Measurements from ENCODE around the gene KHK.
"Not testable (repeated sequence)": the region's sequence is repeated elsewhere in the genome, so short reads cannot be mapped to it uniquely, and the experiment has no call there.

The KHK gene

GRCh38 chr2:27072920-27073319 is 13.7 kb upstream of the KHK start:
- Histone ChIP-seq H3K27me3 (replicated peaks; ENCODE audit: control insufficient read depth, insufficient read depth, low read length, poor library complexity, severe bottlenecking) (no peaks in the 10 kb centered on the region), H3K4me3 (ENCODE audit: insufficient read depth, low read depth, low read length, poor library complexity, severe bottlenecking) (no peak overlapping the region), H3K27ac (ENCODE audit: insufficient read depth, low read length, poor library complexity, severe bottlenecking) (no peak overlapping the region), H3K4me1 (ENCODE audit: control insufficient read depth, insufficient read depth, low read length, poor library complexity, severe bottlenecking) (peaks cover 31% of the 10 kb centered on the region), H3K36me3 (ENCODE audit: control insufficient read depth, insufficient read depth, low read length) (peaks cover 10% of the 10 kb centered on the region), H3K9me3 (ENCODE audit: control insufficient read depth, low read length) (no peaks in the 10 kb centered on the region)
- DNase-seq = no peak

GRCh38 chr2:27073782-27074181 is 12.8 kb upstream of the KHK start:
- no peak overlapping the region for H3K27ac ChIP-seq (ENCODE audit: insufficient read depth, low read length, poor library complexity, severe bottlenecking)
- H3K27me3 ChIP-seq (replicated peaks; ENCODE audit: control insufficient read depth, insufficient read depth, low read length, poor library complexity, severe bottlenecking) = no peaks in the 10 kb centered on the region
- no peak overlapping the region for H3K4me3 ChIP-seq (ENCODE audit: insufficient read depth, low read depth, low read length, poor library complexity, severe bottlenecking)
- peaks cover 8% of the 10 kb centered on the region for H3K36me3 ChIP-seq (ENCODE audit: control insufficient read depth, insufficient read depth, low read length)
- no peaks in the 10 kb centered on the region for H3K9me3 ChIP-seq (ENCODE audit: control insufficient read depth, low read length)
- H3K4me1 ChIP-seq (ENCODE audit: control insufficient read depth, insufficient read depth, low read length, poor library complexity, severe bottlenecking) = peaks cover 31% of the 10 kb centered on the region
- DNase-seq = no peak

- no peaks in the 10 kb centered on the region for H3K27me3 ChIP-seq (replicated peaks; ENCODE audit: control insufficient read depth, insufficient read depth, low read length, poor library complexity, severe bottlenecking)
- peak; percentile 19 to 43 (median 26) for DNase-seq
- peaks cover 27% of the 10 kb centered on the region for H3K4me1 ChIP-seq (ENCODE audit: control insufficient read depth, insufficient read depth, low read length, poor library complexity, severe bottlenecking)
- H3K9me3 ChIP-seq (ENCODE audit: control insufficient read depth, low read length) = no peaks in the 10 kb centered on the region
- no peak overlapping the region for H3K4me3 ChIP-seq (ENCODE audit: insufficient read depth, low read depth, low read length, poor library complexity, severe bottlenecking)
- no peaks in the 10 kb centered on the region for H3K36me3 ChIP-seq (ENCODE audit: control insufficient read depth, insufficient read depth, low read length)
- peak overlapping the region; percentile 18 for H3K27ac ChIP-seq (ENCODE audit: insufficient read depth, low read length, poor library complexity, severe bottlenecking)
Observed at GRCh38 chr2:27074738-27075565, 11.6 kb upstream of the KHK start.

GRCh38 chr2:27075566-27075871 is 11.1 kb upstream of the KHK start:
- not testable (repeated sequence) for H3K36me3 ChIP-seq (ENCODE audit: control insufficient read depth, insufficient read depth, low read length); H3K9me3 ChIP-seq (ENCODE audit: control insufficient read depth, low read length); H3K4me3 ChIP-seq (ENCODE audit: insufficient read depth, low read depth, low read length, poor library complexity, severe bottlenecking); DNase-seq; H3K27me3 ChIP-seq (replicated peaks; ENCODE audit: control insufficient read depth, insufficient read depth, low read length, poor library complexity, severe bottlenecking); H3K27ac ChIP-seq (ENCODE audit: insufficient read depth, low read length, poor library complexity, severe bottlenecking)
- peaks cover 21% of the 10 kb centered on the region for H3K4me1 ChIP-seq (ENCODE audit: control insufficient read depth, insufficient read depth, low read length, poor library complexity, severe bottlenecking)

- Histone ChIP-seq H3K27ac (ENCODE audit: insufficient read depth, low read length, poor library complexity, severe bottlenecking) (no peak overlapping the region), H3K9me3 (ENCODE audit: control insufficient read depth, low read length) (no peaks in the 10 kb centered on the region), H3K4me3 (ENCODE audit: insufficient read depth, low read depth, low read length, poor library complexity, severe bottlenecking) (no peak overlapping the region), H3K27me3 (replicated peaks; ENCODE audit: control insufficient read depth, insufficient read depth, low read length, poor library complexity, severe bottlenecking) (no peaks in the 10 kb centered on the region), H3K36me3 (ENCODE audit: control insufficient read depth, insufficient read depth, low read length) (no peaks in the 10 kb centered on the region), H3K4me1 (ENCODE audit: control insufficient read depth, insufficient read depth, low read length, poor library complexity, severe bottlenecking) (peaks cover 21% of the 10 kb centered on the region)
- no peak for DNase-seq
Observed at GRCh38 chr2:27076323-27076722, 10.2 kb upstream of the KHK start.

GRCh38 chr2:27077231-27077630 is 9.3 kb upstream of the KHK start:
- peaks cover 27% of the 10 kb centered on the region for H3K4me1 ChIP-seq (ENCODE audit: control insufficient read depth, insufficient read depth, low read length, poor library complexity, severe bottlenecking)

GRCh38 chr2:27078267-27079194 is 8.0 kb upstream of the KHK start, which contains the start of gene EMILIN1:
TSS of gene EMILIN1 (plus strand) at chr2:27078615. CDS start at chr2:27079066, 451 bp downstream.
- Histone ChIP-seq H3K9me3 (ENCODE audit: control insufficient read depth, low read length) (no peaks in the 10 kb centered on the region), H3K27ac (ENCODE audit: insufficient read depth, low read length, poor library complexity, severe bottlenecking) (no peak within 1 kb of the TSS), H3K36me3 (ENCODE audit: control insufficient read depth, insufficient read depth, low read length) (no peaks in the 10 kb centered on the region), H3K4me1 (ENCODE audit: control insufficient read depth, insufficient read depth, low read length, poor library complexity, severe bottlenecking) (peaks cover 25% of the 10 kb centered on the region), H3K27me3 (replicated peaks; ENCODE audit: control insufficient read depth, insufficient read depth, low read length, poor library complexity, severe bottlenecking) (no peaks in the 10 kb centered on the region), H3K4me3 (ENCODE audit: insufficient read depth, low read depth, low read length, poor library complexity, severe bottlenecking) (no peak within 1 kb of the TSS)
- no peak for DNase-seq

More at GRCh38 chr2:27077231-27077630, 9.3 kb upstream of the KHK start:
- H3K36me3 ChIP-seq (ENCODE audit: control insufficient read depth, insufficient read depth, low read length) = no peaks in the 10 kb centered on the region
- H3K9me3 ChIP-seq (ENCODE audit: control insufficient read depth, low read length) = no peaks in the 10 kb centered on the region
- DNase-seq = no peak
- H3K27me3 ChIP-seq (replicated peaks; ENCODE audit: control insufficient read depth, insufficient read depth, low read length, poor library complexity, severe bottlenecking) = no peaks in the 10 kb centered on the region
- no peak overlapping the region for H3K4me3 ChIP-seq (ENCODE audit: insufficient read depth, low read depth, low read length, poor library complexity, severe bottlenecking)
- no peak overlapping the region for H3K27ac ChIP-seq (ENCODE audit: insufficient read depth, low read length, poor library complexity, severe bottlenecking)

GRCh38 chr2:27079233-27080139 is 7.1 kb upstream of the KHK start:
- H3K4me3 ChIP-seq (ENCODE audit: insufficient read depth, low read depth, low read length, poor library complexity, severe bottlenecking) = no peak overlapping the region
- no peaks in the 10 kb centered on the region for H3K36me3 ChIP-seq (ENCODE audit: control insufficient read depth, insufficient read depth, low read length)
- DNase-seq = no peak
- H3K27me3 ChIP-seq (replicated peaks; ENCODE audit: control insufficient read depth, insufficient read depth, low read length, poor library complexity, severe bottlenecking) = no peaks in the 10 kb centered on the region
- H3K4me1 ChIP-seq (ENCODE audit: control insufficient read depth, insufficient read depth, low read length, poor library complexity, severe bottlenecking) = peaks cover 25% of the 10 kb centered on the region
- no peak overlapping the region for H3K27ac ChIP-seq (ENCODE audit: insufficient read depth, low read length, poor library complexity, severe bottlenecking)
- no peaks in the 10 kb centered on the region for H3K9me3 ChIP-seq (ENCODE audit: control insufficient read depth, low read length)

GRCh38 chr2:27080140-27080469 is 6.5 kb upstream of the KHK start:
- Histone ChIP-seq H3K27ac (ENCODE audit: insufficient read depth, low read length, poor library complexity, severe bottlenecking) (no peak overlapping the region), H3K9me3 (ENCODE audit: control insufficient read depth, low read length) (no peaks in the 10 kb centered on the region), H3K4me3 (ENCODE audit: insufficient read depth, low read depth, low read length, poor library complexity, severe bottlenecking) (no peak overlapping the region), H3K4me1 (ENCODE audit: control insufficient read depth, insufficient read depth, low read length, poor library complexity, severe bottlenecking) (peaks cover 18% of the 10 kb centered on the region), H3K27me3 (replicated peaks; ENCODE audit: control insufficient read depth, insufficient read depth, low read length, poor library complexity, severe bottlenecking) (no peaks in the 10 kb centered on the region), H3K36me3 (ENCODE audit: control insufficient read depth, insufficient read depth, low read length) (no peaks in the 10 kb centered on the region)
- no peak for DNase-seq
